Thoracic aorta (tissue), 2 donors: ENCODE results near the gene SGCA. TPM values are rescaled to one million over a fixed set of nuclear protein-coding genes. Genes with fewer than 3 reads are reported as not detected.

Source experiments
- ATAC-seq: fragments of 150-250 bp; one replicate; pipeline ENCODE4 v1.8.0; 2017; ENCODE audit warnings: low read depth; ENCODE audit not compliant: insufficient number of reproducible peaks, low FRiP score
- DNase-seq: peaks from one replicate; pipeline ENCODE4 v3.0.0-alpha.2; 2020; ENCODE audit warnings: low spot score
- H3K27ac ChIP-seq, 2 donors: fragments of 200-600 bp; sonication (generic); 1 replicate in 1 of 2; 2 replicates in 1 of 2; pipeline ENCODE4 v1.5.1; 2016; ENCODE audit warnings: mild to moderate bottlenecking in 2 of 2, moderate library complexity in 2 of 2
- H3K27me3 ChIP-seq: fragments of 200-600 bp; sonication (generic); replicated peaks from 2 replicates; pipeline ENCODE4 v1.6.0; 2016; ENCODE audit warnings: mild to moderate bottlenecking; ENCODE audit not compliant: insufficient read depth
- H3K36me3 ChIP-seq: fragments of 200-600 bp; sonication (generic); one replicate; pipeline ENCODE4 v1.5.1; 2016
- H3K4me1 ChIP-seq, 2 donors: fragments of 200-600 bp; sonication (generic); 1 replicate in 1 of 2; 2 replicates in 1 of 2; pipeline versions ENCODE4 v1.5.1 to v1.6.0; 2016; ENCODE audit warnings: low read depth in 2 of 2, mild to moderate bottlenecking in 1 of 2; ENCODE audit not compliant: control insufficient read depth in 1 of 2
- H3K4me3 ChIP-seq: fragments of 200-600 bp; sonication (generic); 2 replicates; pipeline ENCODE4 v1.5.1; 2016; ENCODE audit warnings: mild to moderate bottlenecking
- H3K9me3 ChIP-seq: fragments of 200-600 bp; sonication (generic); 2 replicates; pipeline ENCODE4 v1.5.1; 2016
- CTCF ChIP-seq: fragments of 200-600 bp; sonication (generic); IDR thresholded peaks from one replicate; pipeline ENCODE4 v1.5.1; 2019; ENCODE audit warnings: antibody characterized with exemption
- total RNA-seq, 2 donors: library from RNA; depleted of rRNA; stranded (reverse); fragments of >200 nt; gene quantifications; one replicate each; pipeline versions ENCODE4 v1.1.0 to v1.2.3, GENCODE V29; 2016

SGCA gene
- total RNA-seq, 2 donors from 2014 or later, result 95.5 to 158 TPM

DNA sequence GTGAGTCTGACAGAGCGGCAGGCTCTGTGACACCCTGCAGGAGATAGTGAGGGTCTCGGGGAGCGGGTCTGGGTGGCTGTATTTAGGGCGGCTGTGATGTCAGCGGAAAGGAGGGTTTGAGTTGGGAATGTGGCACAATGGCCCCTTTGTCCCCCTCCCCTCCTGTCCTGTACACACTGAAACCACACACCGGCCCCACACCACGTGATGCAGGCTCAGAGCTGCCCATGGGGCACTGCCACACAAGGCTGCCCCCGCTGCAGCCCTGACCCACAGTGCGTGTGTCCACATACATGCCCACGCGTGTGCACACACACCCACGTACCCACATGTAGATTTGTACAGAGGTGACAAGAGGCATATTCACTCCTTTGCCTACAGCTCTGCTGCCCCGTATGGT is 15.3 kb downstream of the SGCA start:
- DNase-seq (no peak), ATAC-seq (no peak)
- Histone ChIP-seq H3K27ac (peak overlapping the region; percentile 86 to 88), H3K4me1 (peaks cover 28 to 58% of the 10 kb centered on the region in 2 donors), H3K4me3 (no peak overlapping the region), H3K27me3 (no peaks in the 10 kb centered on the region), H3K9me3 (no peaks in the 10 kb centered on the region), H3K36me3 (peaks cover 3% of the 10 kb centered on the region)
- TF ChIP-seq CTCF, result no peak

- Histone ChIP-seq H3K36me3 (peaks cover 11% of the 10 kb centered on the region), H3K9me3 (no peaks in the 10 kb centered on the region), H3K27ac (peak overlapping the region; percentile 86 to 88), H3K4me3 (no peak overlapping the region), H3K27me3 (no peaks in the 10 kb centered on the region), H3K4me1 (peaks cover 27 to 58% of the 10 kb centered on the region in 2 donors)
- no peak for TF ChIP-seq CTCF
- DNase-seq (no peak), ATAC-seq (no peak)
Observed at GRCh38 chr17:50181591-50182560, 16.1 kb downstream of the SGCA start.

- Histone ChIP-seq H3K36me3 (peaks cover 11% of the 10 kb centered on the region), H3K27me3 (no peaks in the 10 kb centered on the region), H3K4me1 (peaks cover 17 to 58% of the 10 kb centered on the region in 2 donors), H3K9me3 (no peaks in the 10 kb centered on the region), H3K4me3 (no peak overlapping the region), H3K27ac (peak overlapping the region; percentile 86 to 88)
- ATAC-seq (no peak), DNase-seq (no peak)
- TF ChIP-seq CTCF, result no peak
Observed at GRCh38 chr17:50182783-50183420, 17.1 kb downstream of the SGCA start.

DNA sequence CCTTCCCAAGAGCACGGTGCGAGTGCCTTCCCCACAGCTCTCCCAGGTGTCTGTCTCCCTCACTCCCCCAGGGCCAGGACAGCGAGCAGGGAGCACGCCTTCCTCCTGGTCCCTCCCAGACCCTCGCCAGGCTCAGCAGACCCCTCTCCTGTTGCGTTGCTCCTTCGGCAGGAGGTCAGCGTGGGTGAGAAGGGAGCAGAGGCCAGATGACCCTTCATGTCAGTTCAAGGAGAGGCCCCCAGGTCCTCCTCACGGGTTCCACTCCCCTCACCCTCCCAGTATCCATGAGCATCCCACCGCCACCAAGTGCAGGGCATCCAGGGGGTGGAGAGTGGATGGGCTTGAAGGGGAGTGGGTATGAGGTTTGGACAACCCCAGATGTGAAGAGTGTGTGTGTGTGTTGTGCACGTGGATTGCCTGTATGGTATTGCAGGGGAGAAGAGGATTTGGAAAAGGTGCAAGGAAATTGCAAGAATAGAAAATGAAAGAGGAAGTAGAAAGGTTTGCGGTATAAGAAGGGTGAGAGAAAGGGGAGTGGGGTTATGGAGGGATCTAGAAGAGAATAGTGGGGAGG is 17.7 kb downstream of the SGCA start:
- no peak for TF ChIP-seq CTCF
- peaks cover 16% of the 10 kb centered on the region for H3K36me3 ChIP-seq
- H3K4me3 ChIP-seq, result peak overlapping the region; percentile 6
- peaks cover 16 to 62% of the 10 kb centered on the region in 2 donors for H3K4me1 ChIP-seq
- H3K9me3 ChIP-seq, result no peaks in the 10 kb centered on the region
- peak overlapping the region; percentile 86 to 88 for H3K27ac ChIP-seq
- DNase-seq (no peak), ATAC-seq (no peak)
- no peaks in the 10 kb centered on the region for H3K27me3 ChIP-seq

DNA sequence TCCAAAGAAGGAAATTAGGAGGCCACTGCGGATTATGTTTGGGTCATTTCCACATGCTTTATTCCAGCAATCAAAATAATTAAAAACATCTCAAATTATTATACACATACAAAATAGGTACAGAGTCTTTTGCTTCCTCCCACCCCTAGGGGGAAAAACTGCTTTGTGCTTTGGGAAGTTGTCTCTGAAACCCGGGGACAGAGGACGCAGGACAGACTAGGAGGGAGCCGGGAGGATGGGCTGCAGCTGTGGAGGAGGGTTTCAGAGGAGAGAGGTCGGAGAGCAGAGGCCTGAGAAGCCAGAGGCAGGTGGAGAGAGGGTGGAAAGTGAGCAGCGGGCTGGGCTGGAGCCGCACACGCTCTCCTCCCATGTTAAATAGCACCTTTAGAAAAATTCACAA is 18.3 kb downstream of the SGCA start:
- Histone ChIP-seq H3K4me1 (peaks cover 12 to 62% of the 10 kb centered on the region in 2 donors), H3K27me3 (no peaks in the 10 kb centered on the region), H3K4me3 (peak overlapping the region; percentile 6), H3K27ac (peak overlapping the region; percentile 86 to 88), H3K36me3 (peaks cover 22% of the 10 kb centered on the region), H3K9me3 (no peaks in the 10 kb centered on the region)
- ATAC-seq (no peak), DNase-seq (no peak)
- peak; percentile 27 for TF ChIP-seq CTCF
